GM19468 (cell line): ENCODE results near the gene FGD4.
"Not testable (repeated sequence)": the region's sequence is repeated elsewhere in the genome, so short reads cannot be mapped to it uniquely, and the experiment has no call there.

Experiments used
- ATAC-seq: cut with Tn5 transposase; IDR thresholded peaks from one replicate; pipeline ENCODE4 v1.9.1; 2021; ENCODE audit warnings: mild to moderate bottlenecking, moderate library complexity, moderate number of reproducible peaks; ENCODE audit not compliant: unreplicated experiment; ENCODE audit errors: extremely low read depth

FGD4 gene

GRCh38 chr12:32486158-32486557, 86.8 kb downstream of the FGD4 start:
- ATAC-seq, result no peak

GRCh38 chr12:32488132-32488531, 88.8 kb downstream of the FGD4 start:
- no peak for ATAC-seq

- ATAC-seq, result no peak
Observed at GRCh38 chr12:32489070-32489469, 89.7 kb downstream of the FGD4 start.

GRCh38 chr12:32490801-32491200, 91.4 kb downstream of the FGD4 start:
- ATAC-seq, result no peak

- no peak for ATAC-seq
Observed at GRCh38 chr12:32493282-32493681, 93.9 kb downstream of the FGD4 start.

- no peak for ATAC-seq
Observed at GRCh38 chr12:32494656-32495055, 95.3 kb downstream of the FGD4 start.

- ATAC-seq, result no peak
Observed at GRCh38 chr12:32496946-32497345, 97.6 kb downstream of the FGD4 start.

- no peak for ATAC-seq
Observed at GRCh38 chr12:32497864-32498263, 98.5 kb downstream of the FGD4 start.

GRCh38 chr12:32499048-32499447, 99.7 kb downstream of the FGD4 start:
- ATAC-seq, result no peak

GRCh38 chr12:32501835-32502333, 102.5 kb downstream of the FGD4 start:
- ATAC-seq, result no peak

- no peak for ATAC-seq
Observed at GRCh38 chr12:32502693-32503502, 103.5 kb downstream of the FGD4 start.

- no peak for ATAC-seq
Observed at GRCh38 chr12:32503730-32504129, 104.4 kb downstream of the FGD4 start.

- ATAC-seq, result no peak
Observed at GRCh38 chr12:32504591-32504990, 105.2 kb downstream of the FGD4 start.

- ATAC-seq, result no peak
Observed at GRCh38 chr12:32505067-32505945, 105.9 kb downstream of the FGD4 start.

GRCh38 chr12:32507096-32507941, 108.0 kb downstream of the FGD4 start:
- not testable (repeated sequence) for ATAC-seq

- ATAC-seq, result no peak
Observed at GRCh38 chr12:32507942-32508320, 108.6 kb downstream of the FGD4 start.

- no peak for ATAC-seq
Observed at GRCh38 chr12:32508626-32509025, 109.3 kb downstream of the FGD4 start.

GRCh38 chr12:32509328-32510091, 110.2 kb downstream of the FGD4 start:
- no peak for ATAC-seq

- ATAC-seq, result not testable (repeated sequence)
Observed at GRCh38 chr12:32511976-32512375, 112.6 kb downstream of the FGD4 start.
